Trophoblast cell (in vitro differentiated cells and primary cell): Measurements from ENCODE around the gene HMOX2. TPM values are rescaled to one million over a fixed set of nuclear protein-coding genes. Genes with fewer than 3 reads are reported as not detected.

Experiments used
- DNase-seq, 2 donors: peaks; one replicate each; pipeline ENCODE4 v3.0.0-alpha.2; 2016
- H2AFZ ChIP-seq: 2 replicates; pipeline ENCODE4 v1.6.1; 2013; ENCODE audit warnings: low read length, moderate library complexity, mild to moderate bottlenecking; ENCODE audit not compliant: insufficient read depth, poor library complexity
- H2AK5ac ChIP-seq: 2 replicates; pipeline ENCODE4 v1.6.1; 2013; ENCODE audit warnings: mild to moderate bottlenecking, low read length
- H2BK120ac ChIP-seq: 2 replicates; pipeline ENCODE4 v1.6.1; 2013; ENCODE audit warnings: low read length, mild to moderate bottlenecking, moderate library complexity; ENCODE audit not compliant: insufficient read depth, poor library complexity
- H2BK12ac ChIP-seq: 2 replicates; pipeline ENCODE4 v1.6.1; 2013; ENCODE audit warnings: mild to moderate bottlenecking, low read length, moderate library complexity
- H2BK5ac ChIP-seq: 2 replicates; pipeline ENCODE4 v1.6.1; 2013; ENCODE audit warnings: low read length, low read depth, moderate library complexity, mild to moderate bottlenecking; ENCODE audit not compliant: poor library complexity
- H3K14ac ChIP-seq: 2 replicates; pipeline ENCODE4 v1.6.1; 2013; ENCODE audit warnings: mild to moderate bottlenecking, low read length
- H3K18ac ChIP-seq: 2 replicates; pipeline ENCODE4 v1.6.1; 2013; ENCODE audit warnings: mild to moderate bottlenecking, low read length
- H3K23ac ChIP-seq: 2 replicates; pipeline ENCODE4 v1.6.1; 2013; ENCODE audit warnings: low read length
- H3K27ac ChIP-seq: 2 replicates; pipeline ENCODE4 v1.5.1; 2013; ENCODE audit warnings: low read depth, mild to moderate bottlenecking, inconsistent platforms, low read length, moderate library complexity
- H3K27me3 ChIP-seq: 2 replicates; pipeline ENCODE4 v1.6.1; 2013; ENCODE audit warnings: inconsistent platforms, mild to moderate bottlenecking, low read length, moderate library complexity; ENCODE audit not compliant: insufficient read depth
- H3K36me3 ChIP-seq, 2 experiments: 1 replicate in 1 of 2; 2 replicates in 1 of 2; pipeline ENCODE4 v1.6.1; 2013; ENCODE audit warnings: low read length in 2 of 2, mild to moderate bottlenecking in 2 of 2, moderate library complexity in 1 of 2; ENCODE audit not compliant: insufficient read depth in 2 of 2, control insufficient read depth in 1 of 2
- H3K4ac ChIP-seq: 2 replicates; pipeline ENCODE4 v1.6.1; 2013; ENCODE audit warnings: low read depth, mild to moderate bottlenecking, low read length, moderate library complexity
- H3K4me1 ChIP-seq, 2 experiments: 1 replicate in 1 of 2; 2 replicates in 1 of 2; pipeline ENCODE4 v1.6.1; 2013; ENCODE audit warnings: low read length in 2 of 2, mild to moderate bottlenecking in 2 of 2, moderate library complexity in 1 of 2; ENCODE audit not compliant: insufficient read depth in 2 of 2, control insufficient read depth in 1 of 2
- H3K4me2 ChIP-seq: 2 replicates; pipeline ENCODE4 v1.6.1; 2013; ENCODE audit warnings: inconsistent platforms, mild to moderate bottlenecking, low read length, moderate library complexity
- H3K4me3 ChIP-seq: 2 replicates; pipeline ENCODE4 v1.5.1; 2013; ENCODE audit warnings: mild to moderate bottlenecking, low read depth, low read length, inconsistent platforms
- H3K79me1 ChIP-seq: one replicate; pipeline ENCODE4 v1.6.1; 2013; ENCODE audit warnings: low read length
- H3K79me2 ChIP-seq: 2 replicates; pipeline ENCODE4 v1.6.1; 2013; ENCODE audit warnings: low read length, mild to moderate bottlenecking; ENCODE audit not compliant: control insufficient read depth, insufficient read depth, poor library complexity
- H3K9ac ChIP-seq: 2 replicates; pipeline ENCODE4 v1.6.1; 2013; ENCODE audit warnings: mild to moderate bottlenecking, low read length
- H3K9me3 ChIP-seq: 2 replicates; pipeline ENCODE4 v1.6.1; 2013; ENCODE audit warnings: low read depth, mild to moderate bottlenecking, control low read depth, inconsistent platforms, low read length; ENCODE audit not compliant: insufficient read depth
- H4K12ac ChIP-seq: 2 replicates; pipeline ENCODE4 v1.6.1; 2013; ENCODE audit warnings: low read depth, mild to moderate bottlenecking, low read length, moderate library complexity
- H4K8ac ChIP-seq: 2 replicates; pipeline ENCODE4 v1.6.1; 2013; ENCODE audit warnings: low read depth, mild to moderate bottlenecking, low read length, moderate library complexity
- H4K91ac ChIP-seq: one replicate; pipeline ENCODE4 v1.6.1; 2013; ENCODE audit warnings: low read depth, mild to moderate bottlenecking, low read length, moderate library complexity
- WGBS: extraction: QIAGEN DNeasy Blood & Tissue Kit; methylation state at CpG from one replicate; pipeline ENCODE4 v1.1.7; 2013; ENCODE audit warnings: missing lambda C conversion rate; ENCODE audit not compliant: insufficient read length, insufficient coverage; ENCODE audit errors: extremely low coverage; 5-methylcytosine and 5-hydroxymethylcytosine counted together
- polyA plus RNA-seq: library from polyadenylated mRNA; stranded (reverse); fragments of 200-250 nt; gene quantifications from 2 replicates; pipeline ENCODE4 v1.2.3, GENCODE V29; 2013

HMOX2 gene, protein sequence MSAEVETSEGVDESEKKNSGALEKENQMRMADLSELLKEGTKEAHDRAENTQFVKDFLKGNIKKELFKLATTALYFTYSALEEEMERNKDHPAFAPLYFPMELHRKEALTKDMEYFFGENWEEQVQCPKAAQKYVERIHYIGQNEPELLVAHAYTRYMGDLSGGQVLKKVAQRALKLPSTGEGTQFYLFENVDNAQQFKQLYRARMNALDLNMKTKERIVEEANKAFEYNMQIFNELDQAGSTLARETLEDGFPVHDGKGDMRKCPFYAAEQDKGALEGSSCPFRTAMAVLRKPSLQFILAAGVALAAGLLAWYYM
- polyA plus RNA-seq = 31.1 and 32.4 TPM in 2 replicates

- Histone ChIP-seq H2BK12ac (no peak within 1 kb of the TSS), H3K14ac (peak within 1 kb of the TSS; percentile 84), H3K27me3 (no peaks in the 10 kb centered on the region), H4K12ac (peak within 1 kb of the TSS; percentile 10), H4K91ac (peak within 1 kb of the TSS; percentile 41), H2BK120ac (peak within 1 kb of the TSS; percentile 62), H3K9ac (peak within 1 kb of the TSS; percentile 75), H3K4ac (peak within 1 kb of the TSS; percentile 66), H3K27ac (peak within 1 kb of the TSS; percentile 39), H3K4me3 (peak within 1 kb of the TSS; percentile 80), H3K79me1 (peaks cover 12% of the 10 kb centered on the region), H3K9me3 (peaks cover 3% of the 10 kb centered on the region), H3K36me3 (no peaks in the 10 kb centered on the region), H3K4me1 (peaks cover 8 to 9% of the 10 kb centered on the region in 2 experiments), H2AFZ (peak within 1 kb of the TSS; percentile 75), H4K8ac (peak within 1 kb of the TSS; percentile 79), H2BK5ac (peak within 1 kb of the TSS; percentile 44), H3K79me2 (peaks cover 14% of the 10 kb centered on the region), H3K23ac (no peak within 1 kb of the TSS), H3K18ac (peak within 1 kb of the TSS; percentile 36), H2AK5ac (no peak within 1 kb of the TSS), H3K4me2 (peak within 1 kb of the TSS; percentile 82)
- DNase-seq = peak; percentile 99 to 100
- WGBS = no CpG with 5 or more reads among the region's 70 CpGs
Observed at GRCh38 chr16:4475880-4476788, at the start of gene HMOX2. Gene HMOX2 (plus strand): TSS chr16:4476398. CDS start chr16:4505525, 29,127 bp downstream.

- H3K9me3 ChIP-seq = no peaks in the 10 kb centered on the region
- H4K8ac ChIP-seq = no peak overlapping the region
- H2BK12ac ChIP-seq = no peak overlapping the region
- no peak overlapping the region for H3K23ac ChIP-seq
- H3K4me2 ChIP-seq = peak overlapping the region; percentile 96
- H3K9ac ChIP-seq = peak overlapping the region; percentile 36
- no peak for DNase-seq
- H2BK5ac ChIP-seq = no peak overlapping the region
- H3K14ac ChIP-seq = no peak overlapping the region
- no peak overlapping the region for H4K91ac ChIP-seq
- peaks cover 7% of the 10 kb centered on the region for H3K79me2 ChIP-seq
- H2AFZ ChIP-seq = no peak overlapping the region
- H3K79me1 ChIP-seq = peaks cover 11% of the 10 kb centered on the region
- H3K36me3 ChIP-seq = peaks cover 6 to 9% of the 10 kb centered on the region in 2 experiments
- H3K4me1 ChIP-seq = peaks cover 0 to 3% of the 10 kb centered on the region in 2 experiments
- H3K4me3 ChIP-seq = no peak overlapping the region
- H2BK120ac ChIP-seq = no peak overlapping the region
- WGBS = no CpG with 5 or more reads among the region's 12 CpGs
- H2AK5ac ChIP-seq = no peak overlapping the region
- H3K4ac ChIP-seq = peak overlapping the region; percentile 77
- no peak overlapping the region for H3K27ac ChIP-seq
- H4K12ac ChIP-seq = no peak overlapping the region
- H3K27me3 ChIP-seq = no peaks in the 10 kb centered on the region
- H3K18ac ChIP-seq = no peak overlapping the region
Observed at GRCh38 chr16:4426722-4427372, 49.4 kb upstream of the HMOX2 start.

DNA sequence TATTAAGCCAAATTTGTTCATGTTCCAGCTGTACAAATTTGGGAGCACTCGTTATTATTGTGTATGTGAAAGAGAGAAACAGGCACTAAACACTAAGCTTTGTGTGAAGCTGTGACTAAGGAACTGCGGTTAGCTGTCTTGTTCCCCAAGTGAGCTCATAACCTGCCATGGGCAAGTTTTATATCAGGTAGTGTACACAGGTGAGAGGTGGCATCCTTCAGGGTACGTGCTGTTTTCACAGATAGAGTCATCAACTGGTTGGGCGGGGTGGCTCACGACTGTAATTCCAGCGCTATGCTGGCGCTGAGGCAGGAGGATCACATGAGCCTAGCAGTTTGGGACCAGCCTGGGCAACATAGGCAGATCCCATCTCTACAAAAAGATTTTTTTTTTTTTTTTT is 47.7 kb upstream of the HMOX2 start:
- H3K14ac ChIP-seq = no peak overlapping the region
- no peaks in the 10 kb centered on the region for H3K9me3 ChIP-seq
- H2BK5ac ChIP-seq = no peak overlapping the region
- no peak overlapping the region for H4K8ac ChIP-seq
- H3K4me3 ChIP-seq = no peak overlapping the region
- H4K91ac ChIP-seq = no peak overlapping the region
- H3K4ac ChIP-seq = no peak overlapping the region
- no peaks in the 10 kb centered on the region for H3K27me3 ChIP-seq
- no peak overlapping the region for H2AK5ac ChIP-seq
- H3K9ac ChIP-seq = no peak overlapping the region
- WGBS = no CpG with 5 or more reads among the region's 7 CpGs
- H3K79me1 ChIP-seq = peaks cover 11% of the 10 kb centered on the region
- H3K27ac ChIP-seq = no peak overlapping the region
- H2AFZ ChIP-seq = no peak overlapping the region
- H2BK12ac ChIP-seq = no peak overlapping the region
- H3K18ac ChIP-seq = no peak overlapping the region
- no peak overlapping the region for H4K12ac ChIP-seq
- H3K79me2 ChIP-seq = peaks cover 7% of the 10 kb centered on the region
- no peak overlapping the region for H3K23ac ChIP-seq
- H3K36me3 ChIP-seq = peaks cover 6 to 9% of the 10 kb centered on the region in 2 experiments
- no peak overlapping the region for H3K4me2 ChIP-seq
- peaks cover 0 to 3% of the 10 kb centered on the region in 2 experiments for H3K4me1 ChIP-seq
- no peak overlapping the region for H2BK120ac ChIP-seq
- no peak for DNase-seq

DNA sequence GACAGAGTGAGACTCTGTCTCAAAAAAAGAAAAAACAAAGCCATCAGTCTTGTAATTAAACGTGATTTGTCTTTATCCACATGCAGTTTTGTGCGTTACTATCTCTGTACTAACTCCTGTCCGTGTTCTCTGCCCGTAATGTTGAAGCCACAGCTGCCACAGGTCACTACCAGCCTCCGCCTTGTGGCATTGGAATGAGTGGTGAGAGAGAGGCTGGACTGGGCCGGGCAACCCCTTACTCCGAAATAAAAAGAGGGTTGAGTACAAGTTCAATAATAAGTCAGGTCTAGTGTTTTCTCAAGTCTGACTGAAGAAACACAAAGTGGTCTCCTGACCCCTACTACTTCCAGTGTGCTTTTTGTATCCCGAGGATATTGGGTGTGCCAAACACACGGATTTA is 45.2 kb upstream of the HMOX2 start:
- H2BK5ac ChIP-seq = no peak overlapping the region
- no peak overlapping the region for H2BK120ac ChIP-seq
- H3K18ac ChIP-seq = no peak overlapping the region
- no peak overlapping the region for H3K9ac ChIP-seq
- no peak overlapping the region for H3K4ac ChIP-seq
- H3K4me2 ChIP-seq = no peak overlapping the region
- peaks cover under 1% of the 10 kb centered on the region for H3K79me1 ChIP-seq
- no peak overlapping the region for H3K27ac ChIP-seq
- no peak for DNase-seq
- peaks cover 2% of the 10 kb centered on the region for H3K79me2 ChIP-seq
- peaks cover 11 to 21% of the 10 kb centered on the region in 2 experiments for H3K36me3 ChIP-seq
- no peak overlapping the region for H2AFZ ChIP-seq
- no peak overlapping the region for H2BK12ac ChIP-seq
- no peak overlapping the region for H4K8ac ChIP-seq
- H3K4me1 ChIP-seq = peaks cover 0 to 3% of the 10 kb centered on the region in 2 experiments
- H4K91ac ChIP-seq = no peak overlapping the region
- no peaks in the 10 kb centered on the region for H3K27me3 ChIP-seq
- H2AK5ac ChIP-seq = no peak overlapping the region
- H3K4me3 ChIP-seq = no peak overlapping the region
- H3K23ac ChIP-seq = no peak overlapping the region
- H3K9me3 ChIP-seq = no peaks in the 10 kb centered on the region
- no peak overlapping the region for H3K14ac ChIP-seq
- WGBS = no CpG with 5 or more reads among the region's 9 CpGs
- no peak overlapping the region for H4K12ac ChIP-seq
